Measurements from ENCODE around the gene TTC7B.

- TF ChIP-seq CTCF (IDR thresholded peaks at IDR 0.05; ENCODE audit: control extremely low read depth in 1 of 3, insufficient read depth in 1 of 3, low read depth in 1 of 3, low read length in 3 of 3) (no peak), POLR2A (IDR thresholded peaks at IDR 0.05; ENCODE audit: control extremely low read depth in 1 of 2, low read depth in 2 of 2, low read length in 2 of 2) (no peak), TBP (IDR thresholded peaks at IDR 0.05; ENCODE audit: low read depth, low read length) (no peak), CREB1 (IDR thresholded peaks at IDR 0.05) (no peak), CHD1 (IDR thresholded peaks at IDR 0.05; ENCODE audit: low read depth, low read length) (no peak)
Measured at GRCh38 chr14:90580377-90581335, 235.6 kb downstream of the TTC7B start.
